Measurements from ENCODE around the gene CD59.
"Not testable (repeated sequence)": the region's sequence is repeated elsewhere in the genome, so short reads cannot be mapped to it uniquely, and the experiment has no call there.

Gene CD59

GRCh38 chr11:33712436-33712835 is 23.8 kb downstream of the CD59 start:
- TF ChIP-seq ZFX (IDR thresholded peaks at IDR 0.05) (no peak), CTCF (conservative IDR thresholded peaks at IDR 0.05) (no peak)
- no peak overlapping the region for H3K27ac ChIP-seq

- TF ChIP-seq ZFX (IDR thresholded peaks at IDR 0.05) (no peak), CTCF (conservative IDR thresholded peaks at IDR 0.05) (no peak)
- H3K27ac ChIP-seq, result no peak overlapping the region
Measured at GRCh38 chr11:33709466-33709865, 26.8 kb downstream of the CD59 start.

- H3K27ac ChIP-seq, result no peak overlapping the region
- TF ChIP-seq CTCF (conservative IDR thresholded peaks at IDR 0.05), result no peak
- TF ChIP-seq ZFX (IDR thresholded peaks at IDR 0.05), result no peak
Measured at GRCh38 chr11:33708985-33709384, 27.2 kb downstream of the CD59 start.

- H3K27ac ChIP-seq, result not testable (repeated sequence)
Measured at GRCh38 chr11:33707831-33708230, 28.4 kb downstream of the CD59 start.

GRCh38 chr11:33706966-33707365 is 29.3 kb downstream of the CD59 start:
- H3K27ac ChIP-seq, result no peak overlapping the region
- TF ChIP-seq ZFX (IDR thresholded peaks at IDR 0.05) (no peak), CTCF (conservative IDR thresholded peaks at IDR 0.05) (no peak)

- H3K27ac ChIP-seq, result no peak overlapping the region
- TF ChIP-seq CTCF (conservative IDR thresholded peaks at IDR 0.05), result no peak
- TF ChIP-seq ZFX (IDR thresholded peaks at IDR 0.05), result no peak
Measured at GRCh38 chr11:33706546-33706945, 29.7 kb downstream of the CD59 start.

- TF ChIP-seq ZFX (IDR thresholded peaks at IDR 0.05) (no peak), CTCF (conservative IDR thresholded peaks at IDR 0.05) (no peak)
- no peak overlapping the region for H3K27ac ChIP-seq
Measured at GRCh38 chr11:33704240-33705002, 31.8 kb downstream of the CD59 start.

- TF ChIP-seq ZFX (IDR thresholded peaks at IDR 0.05), result no peak
- TF ChIP-seq CTCF (conservative IDR thresholded peaks at IDR 0.05), result no peak
- H3K27ac ChIP-seq, result no peak overlapping the region
Measured at GRCh38 chr11:33703788-33704187, 32.4 kb downstream of the CD59 start.
